GM19238 (cell line): ENCODE data around the gene RETNLB.

Experiments
- DNase-seq: peaks from one replicate; pipeline ENCODE4 v3.0.0; 2011; ENCODE audit warnings: low spot score; ENCODE audit not compliant: insufficient read length

The RETNLB gene

DNA sequence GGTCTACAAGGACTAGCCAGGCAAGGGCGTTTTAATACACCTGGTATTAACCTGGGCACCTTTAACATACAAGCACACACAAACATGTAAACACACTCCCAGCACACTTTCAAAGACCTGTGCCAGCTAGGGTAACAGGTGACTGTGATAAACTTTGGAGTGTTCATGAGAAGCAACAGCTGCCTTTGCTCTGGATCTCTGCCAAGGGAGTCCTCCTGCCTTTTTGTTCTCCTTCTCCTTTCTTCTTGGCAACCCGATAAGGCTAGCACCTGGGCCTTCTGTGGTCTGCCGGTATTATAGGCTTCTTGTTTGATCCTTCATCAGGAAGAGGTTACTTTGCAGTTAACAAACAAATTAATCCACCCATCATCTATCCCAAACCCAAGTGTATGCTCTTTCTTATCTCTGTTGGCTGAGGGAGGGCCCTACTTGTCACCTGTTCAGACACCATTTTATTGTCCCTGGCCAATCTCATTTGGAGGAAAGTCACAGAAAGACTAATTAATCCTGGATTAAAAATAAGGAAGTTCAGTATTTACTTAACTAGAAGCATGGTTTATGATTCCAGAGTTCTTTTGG is at the start of gene RETNLB:
TSS of gene RETNLB (minus strand) at position 7 of the 579 bp plus-strand sequence. CDS start 225 bp downstream, outside the sequence.
- no peak for DNase-seq

GRCh38 chr3:108806316-108806715 is 49.1 kb upstream of the RETNLB start:
- DNase-seq: no peak

DNA sequence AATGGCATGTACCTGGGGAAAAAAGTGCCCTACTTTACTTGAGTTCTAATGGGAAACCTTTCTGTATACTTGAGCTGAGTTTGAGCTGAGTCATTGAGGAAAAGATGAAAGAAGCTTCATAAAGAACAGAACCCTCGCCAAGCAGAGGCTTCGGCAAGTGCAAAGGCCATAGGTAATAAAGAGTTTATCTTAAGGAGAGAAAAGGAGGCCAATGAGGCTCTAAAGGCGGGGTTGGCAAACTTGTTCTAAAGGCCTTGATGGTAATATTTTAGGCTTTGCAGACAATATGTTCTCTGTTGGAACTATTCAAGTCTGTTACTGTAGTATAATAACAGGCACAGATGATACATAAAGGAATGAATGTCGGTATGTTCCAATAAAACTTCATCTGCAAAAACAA is 47.8 kb upstream of the RETNLB start:
- DNase-seq: no peak

DNA sequence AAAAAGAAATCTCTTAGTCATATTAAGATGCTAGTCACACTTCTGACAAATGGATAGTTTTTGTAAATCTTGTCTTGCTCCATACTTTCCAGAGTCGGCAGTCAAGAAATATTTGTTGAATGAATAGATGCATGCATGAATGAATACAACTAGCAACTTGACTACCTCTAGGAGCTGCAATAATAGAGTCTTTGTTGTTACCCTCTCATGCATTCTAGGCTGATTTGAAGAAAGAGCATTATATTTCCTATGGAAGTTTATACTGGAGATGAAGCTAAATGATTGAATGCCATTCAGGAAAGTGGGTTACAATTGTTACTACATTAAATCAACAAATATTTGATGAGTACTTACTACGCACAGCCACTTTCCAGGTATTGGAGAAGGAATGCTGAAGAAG is 47.2 kb upstream of the RETNLB start:
- DNase-seq: no peak

DNA sequence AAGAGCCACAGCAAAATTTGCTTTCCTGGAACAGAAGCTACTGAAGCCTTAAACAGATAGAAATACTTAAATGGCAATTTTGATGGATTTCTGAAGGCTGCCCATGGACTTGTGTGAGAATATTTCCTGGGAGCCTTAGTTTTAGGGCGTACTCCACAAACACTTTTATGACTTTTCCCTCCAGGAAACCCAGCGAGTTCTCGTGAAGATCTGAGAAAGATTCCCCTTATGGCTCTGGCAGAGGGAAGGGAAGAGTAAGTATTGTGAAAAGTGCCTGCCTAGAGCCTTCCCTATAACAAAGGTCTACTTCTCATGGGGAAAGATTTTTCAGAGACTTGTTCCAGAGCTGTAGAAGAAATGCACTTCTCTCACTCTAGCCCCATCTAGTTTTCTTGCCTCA is 34.3 kb upstream of the RETNLB start:
- no peak for DNase-seq

DNA sequence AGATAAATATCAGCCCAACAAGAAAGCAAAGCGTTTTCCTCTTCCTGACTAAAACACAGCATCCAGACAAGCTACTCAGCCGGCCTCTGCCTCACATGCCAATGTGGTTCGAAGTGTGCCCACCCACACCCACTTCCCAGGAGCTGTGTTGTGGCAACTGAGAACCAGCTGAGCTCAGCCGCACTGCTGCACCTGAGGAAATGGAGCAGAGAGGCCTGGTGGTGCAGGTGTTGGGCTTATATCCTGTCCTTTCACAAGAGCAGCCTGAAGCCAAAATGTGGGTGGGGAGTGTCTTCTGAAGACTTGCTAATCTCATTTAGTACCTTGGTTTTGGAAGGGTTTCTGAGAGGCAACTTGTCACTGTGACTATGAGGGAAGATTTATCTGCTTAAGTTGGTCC is 23.0 kb upstream of the RETNLB start:
- no peak for DNase-seq

DNA sequence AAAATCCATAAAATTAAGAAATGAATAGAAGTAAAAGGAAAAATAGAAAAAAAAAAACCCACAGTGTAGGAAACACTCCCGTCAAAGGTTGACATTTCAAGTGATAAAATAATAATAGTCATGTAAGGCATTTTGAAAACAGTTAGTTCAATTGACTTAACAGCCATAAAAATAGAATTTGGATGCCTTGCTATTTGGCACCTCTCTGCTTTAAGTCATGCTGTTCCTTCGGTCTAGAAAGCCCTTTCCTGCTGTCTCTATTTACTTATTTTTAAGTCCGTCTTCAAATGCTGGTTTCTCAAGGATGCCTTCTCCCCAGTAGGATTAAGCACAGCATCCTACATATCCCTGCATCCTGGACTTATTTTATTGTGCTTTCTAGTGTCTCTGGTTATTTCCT is 22.3 kb upstream of the RETNLB start:
- no peak for DNase-seq

DNA sequence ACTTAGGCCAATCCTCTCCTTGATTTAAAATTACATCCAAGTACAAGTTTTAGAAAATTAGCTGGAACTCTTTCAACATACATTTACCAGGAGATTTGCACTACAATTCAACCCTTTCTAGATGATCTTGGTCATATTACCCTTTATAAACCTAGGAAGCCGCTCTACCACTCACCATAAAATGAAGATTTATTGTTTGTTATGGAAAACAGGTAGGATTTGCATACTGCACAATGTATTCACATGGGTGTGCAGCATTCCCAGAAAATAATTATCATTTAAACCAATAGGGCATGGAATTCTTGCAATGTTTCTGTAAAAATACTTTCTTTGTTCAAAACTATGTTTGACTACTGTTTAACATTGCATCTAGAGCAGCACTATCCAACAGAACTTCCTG is 18.4 kb upstream of the RETNLB start:
- no peak for DNase-seq

DNA sequence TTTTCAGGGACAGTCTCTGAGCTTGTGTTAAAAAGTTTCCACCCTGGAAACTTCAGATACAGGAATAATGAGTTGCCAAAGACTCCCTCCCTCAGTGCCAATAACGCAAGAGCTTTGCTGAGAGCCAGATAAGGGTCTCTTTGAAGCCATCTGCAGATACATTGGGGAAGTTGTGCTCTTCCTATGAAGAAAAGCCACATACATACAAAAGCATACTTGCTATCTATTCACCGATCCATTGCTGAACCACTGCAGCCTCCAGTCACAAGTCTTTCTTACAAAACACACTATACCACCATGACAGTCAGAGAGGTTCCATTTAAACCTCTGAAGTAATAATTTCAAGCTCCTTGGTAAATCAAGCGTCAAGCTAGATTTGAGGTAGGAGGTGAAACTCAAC is 10.0 kb upstream of the RETNLB start:
- no peak for DNase-seq

- no peak for DNase-seq
These were observed 1.5 kb downstream of the RETNLB start for GRCh38 chr3:108755686-108756085.

DNA sequence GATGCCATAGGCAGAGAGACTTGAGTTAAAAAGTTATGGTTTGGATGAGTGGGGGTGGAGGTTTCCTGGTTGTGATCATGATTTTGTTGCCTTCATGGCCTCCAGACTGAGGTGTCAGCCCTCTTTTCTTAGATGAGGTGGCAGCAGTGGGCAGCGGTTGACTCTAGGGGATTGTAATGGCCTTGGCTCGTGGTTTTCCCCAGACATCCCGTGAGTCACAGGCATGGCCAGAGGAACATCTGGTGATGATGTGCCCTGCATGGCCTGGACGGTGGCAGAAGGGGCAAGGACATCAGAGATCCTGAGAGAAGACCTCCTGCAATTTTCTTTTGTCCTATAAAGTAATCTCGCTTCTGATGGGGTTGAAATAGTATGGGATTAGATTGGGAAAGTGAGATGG is 12.4 kb downstream of the RETNLB start:
- no peak for DNase-seq

DNA sequence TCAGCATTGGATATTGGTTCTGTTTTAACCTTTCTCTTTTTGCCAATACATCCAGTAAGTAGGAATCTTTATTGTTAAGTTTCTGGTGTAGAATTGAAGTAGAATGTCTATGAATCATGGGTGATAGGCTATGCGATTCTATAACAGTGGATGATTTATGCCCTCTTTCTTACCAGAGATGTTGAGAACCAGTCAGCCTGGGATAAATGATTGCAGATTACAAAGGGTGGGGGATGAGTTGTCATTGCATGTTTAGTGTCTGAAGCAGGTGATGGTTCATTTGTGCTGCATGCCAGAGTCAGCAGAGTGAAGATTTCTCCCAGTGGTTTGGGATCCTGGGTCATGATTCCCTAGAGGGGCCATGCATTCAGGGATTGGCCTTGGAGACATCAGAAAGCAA is 14.3 kb downstream of the RETNLB start:
- DNase-seq: no peak

GRCh38 chr3:108736821-108737220 is 20.4 kb downstream of the RETNLB start:
- no peak for DNase-seq

GRCh38 chr3:108728934-108729333 is 28.3 kb downstream of the RETNLB start:
- DNase-seq: no peak

GRCh38 chr3:108728105-108728504 is 29.1 kb downstream of the RETNLB start:
- no peak for DNase-seq

- no peak for DNase-seq
These were observed 33.1 kb downstream of the RETNLB start for GRCh38 chr3:108724101-108724500.

DNA sequence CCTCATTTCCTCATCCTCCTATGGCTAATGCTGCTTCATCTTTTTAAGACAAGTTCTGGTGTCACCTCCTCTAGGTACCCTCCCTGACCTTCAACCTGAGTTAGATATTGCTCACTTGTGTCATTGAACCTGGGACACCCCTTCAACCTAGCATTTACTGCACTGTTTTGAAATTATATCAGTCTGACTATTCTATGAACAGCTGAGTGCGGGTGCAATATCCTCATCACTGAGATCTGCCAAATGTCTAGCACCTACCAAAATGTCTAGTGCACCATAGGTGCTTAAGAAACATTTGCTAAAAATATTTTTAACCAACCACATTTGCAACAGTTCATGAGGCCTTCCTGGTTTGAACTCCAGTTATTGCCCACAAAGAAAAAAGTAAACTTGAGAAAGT is 34.5 kb downstream of the RETNLB start:
- DNase-seq: no peak

DNA sequence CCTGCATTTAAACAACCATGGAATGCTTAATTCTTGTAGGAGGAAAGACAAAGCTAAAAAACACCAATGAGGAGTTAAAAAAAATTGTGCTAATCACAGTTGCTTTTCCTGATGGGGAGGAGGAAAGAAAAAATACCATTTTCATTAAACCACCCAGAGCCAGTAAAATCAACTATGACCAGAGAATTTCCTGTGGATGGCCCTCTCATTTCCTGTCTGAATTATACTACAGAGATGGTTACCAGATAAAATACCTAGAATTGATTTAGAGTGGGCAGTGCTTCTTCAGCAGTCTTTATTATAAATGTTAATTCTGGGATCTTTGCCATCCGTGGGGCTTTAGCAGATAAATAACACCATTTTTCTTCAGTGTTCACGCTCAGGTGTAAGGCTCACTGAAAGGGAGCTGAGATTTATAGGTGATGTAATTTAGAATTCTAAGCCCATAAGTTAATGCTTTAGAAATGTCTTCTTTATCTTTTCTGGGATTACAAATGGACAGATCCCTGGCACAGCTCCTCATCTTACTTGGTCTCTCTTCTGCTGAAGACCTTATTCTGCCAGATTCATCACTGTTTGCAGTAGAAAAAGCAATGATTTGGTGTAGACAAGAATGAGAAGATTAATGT is 37.9 kb downstream of the RETNLB start:
- no peak for DNase-seq

GRCh38 chr3:108718454-108718853 is 38.8 kb downstream of the RETNLB start:
- no peak for DNase-seq

- DNase-seq: no peak
These were observed 43.4 kb downstream of the RETNLB start for GRCh38 chr3:108713816-108714215.

DNA sequence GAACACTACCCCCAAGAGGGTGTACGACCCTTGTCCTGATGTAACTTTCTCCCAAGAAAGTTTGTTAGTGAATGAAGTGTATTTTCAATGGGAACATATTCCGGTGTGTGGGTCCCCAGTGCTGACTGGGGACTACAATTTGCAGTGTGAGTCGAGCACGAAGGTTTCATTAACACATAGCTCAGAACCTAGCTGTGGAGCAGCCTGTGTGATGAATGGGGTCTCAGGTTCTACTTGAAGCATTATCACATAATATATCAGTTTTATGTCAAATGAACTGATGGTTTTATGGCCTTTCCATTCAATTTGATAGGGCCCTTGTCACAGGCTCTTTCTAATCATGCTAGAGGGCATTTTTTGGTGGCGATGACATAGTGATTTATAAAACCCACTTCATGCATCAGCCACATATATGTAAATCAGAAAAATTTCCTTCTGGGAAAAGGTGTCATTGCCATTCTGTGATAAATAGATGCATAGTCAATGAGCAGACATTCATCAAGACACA is 44.1 kb downstream of the RETNLB start:
- no peak for DNase-seq
